Measurements from ENCODE around the gene TTLL10.
"Not testable (repeated sequence)": the region's sequence is repeated elsewhere in the genome, so short reads cannot be mapped to it uniquely, and the experiment has no call there.

TTLL10 gene

DNA sequence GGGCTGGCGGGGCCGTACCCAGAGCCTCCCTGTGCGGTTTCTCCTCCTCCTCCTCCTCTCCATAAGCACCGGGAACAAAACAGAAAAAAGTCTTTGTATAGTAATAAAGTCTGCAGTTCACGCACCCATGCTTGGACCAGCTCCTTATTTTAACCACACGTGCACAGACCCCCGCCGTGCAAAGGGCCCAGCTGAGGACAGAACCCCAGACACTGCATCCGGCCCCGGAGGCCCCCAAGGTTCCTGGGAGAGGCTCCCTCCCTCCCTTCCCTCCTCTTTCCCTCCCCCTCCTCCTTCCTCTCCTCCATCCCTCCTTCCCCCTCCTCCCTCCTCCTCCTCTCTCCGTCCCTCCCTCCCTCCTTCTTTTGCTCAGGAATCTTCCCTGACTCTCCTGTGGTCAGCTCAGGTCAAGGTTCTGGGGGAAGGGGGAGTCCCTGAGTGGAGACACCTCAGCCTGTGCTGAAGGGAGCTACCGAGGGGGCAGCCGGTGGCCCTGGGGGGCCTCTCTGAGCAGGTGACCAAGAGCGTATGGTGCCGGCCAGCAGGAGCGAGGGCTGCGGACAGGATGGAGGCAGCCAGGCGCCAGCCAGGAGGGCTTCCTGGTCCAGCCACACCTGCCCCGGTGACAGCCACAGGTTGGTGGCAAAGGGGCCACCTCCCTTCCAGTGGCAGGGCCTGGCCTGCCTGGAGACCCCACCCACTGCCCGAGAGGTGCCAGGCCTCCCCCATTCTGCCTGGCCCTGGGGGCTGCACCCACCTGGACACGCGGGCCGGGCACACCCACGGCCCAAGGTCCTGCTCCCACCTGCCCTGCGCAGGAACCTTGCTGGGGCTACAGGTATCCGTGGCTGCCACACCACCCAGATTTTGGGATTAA is 3.2 kb upstream of the TTLL10 start:
- DNase-seq (ENCODE audit: low read depth, low spot score) = no peak

DNA sequence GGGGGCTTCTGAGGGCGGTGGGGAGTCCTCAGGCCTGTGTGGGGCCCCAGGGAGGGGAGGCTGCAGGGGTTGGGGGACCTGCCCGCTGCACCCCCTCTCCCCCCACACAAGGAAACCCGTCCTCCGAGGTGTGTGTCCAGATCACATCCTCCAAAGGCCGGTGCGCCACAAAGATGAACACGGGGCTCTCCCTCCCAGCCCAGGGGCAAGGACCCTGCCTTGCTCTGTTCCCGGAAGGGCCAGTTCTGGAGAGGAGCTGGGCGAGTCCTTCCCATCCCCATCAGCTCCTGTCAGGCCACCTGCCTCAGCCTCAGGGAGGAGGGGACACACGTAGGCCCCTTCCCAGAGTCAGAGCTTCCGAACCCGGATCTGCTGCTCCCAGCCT is 2.5 kb upstream of the TTLL10 start:
- DNase-seq (ENCODE audit: low read depth, low spot score) = no peak

DNA sequence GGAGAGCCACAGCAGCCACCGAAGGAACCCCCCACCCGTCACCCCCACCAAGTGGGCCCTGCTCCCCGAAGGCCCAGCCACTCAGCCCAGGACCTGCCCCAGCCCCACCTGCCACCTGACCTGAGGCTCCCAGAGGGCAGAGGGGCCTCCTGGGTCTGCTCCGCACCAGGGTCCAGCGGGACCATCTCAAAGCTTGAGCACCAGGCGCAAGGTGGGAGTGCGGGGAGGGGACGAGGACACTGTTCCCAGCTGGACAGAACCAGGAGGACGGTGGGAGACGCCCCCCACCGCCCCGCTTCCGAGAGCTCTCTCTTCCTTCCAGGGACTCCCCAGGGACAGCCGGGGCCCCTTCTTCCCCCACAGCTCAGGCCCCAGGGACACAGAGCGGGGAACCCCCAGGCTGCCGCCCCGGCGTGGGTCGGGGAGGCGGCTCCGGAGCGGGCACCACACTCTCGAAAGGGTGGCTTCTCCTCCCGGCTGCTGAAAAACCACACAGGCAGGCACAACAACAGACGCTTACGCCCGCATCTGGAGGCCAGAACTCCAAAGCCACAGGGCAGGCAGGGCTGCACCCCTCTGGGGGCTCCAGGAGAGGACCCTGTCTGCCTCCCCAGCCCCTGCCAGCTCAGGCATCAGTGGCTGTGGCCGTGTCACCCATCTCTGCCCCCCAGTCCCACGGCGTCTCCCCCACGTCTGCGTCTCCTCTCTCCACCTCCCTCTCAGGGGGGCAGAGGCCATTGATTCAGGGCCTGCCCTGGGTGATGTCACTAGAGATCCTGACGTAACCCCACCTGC is 1.9 kb upstream of the TTLL10 start:
- DNase-seq (ENCODE audit: low read depth, low spot score) = no peak

DNA sequence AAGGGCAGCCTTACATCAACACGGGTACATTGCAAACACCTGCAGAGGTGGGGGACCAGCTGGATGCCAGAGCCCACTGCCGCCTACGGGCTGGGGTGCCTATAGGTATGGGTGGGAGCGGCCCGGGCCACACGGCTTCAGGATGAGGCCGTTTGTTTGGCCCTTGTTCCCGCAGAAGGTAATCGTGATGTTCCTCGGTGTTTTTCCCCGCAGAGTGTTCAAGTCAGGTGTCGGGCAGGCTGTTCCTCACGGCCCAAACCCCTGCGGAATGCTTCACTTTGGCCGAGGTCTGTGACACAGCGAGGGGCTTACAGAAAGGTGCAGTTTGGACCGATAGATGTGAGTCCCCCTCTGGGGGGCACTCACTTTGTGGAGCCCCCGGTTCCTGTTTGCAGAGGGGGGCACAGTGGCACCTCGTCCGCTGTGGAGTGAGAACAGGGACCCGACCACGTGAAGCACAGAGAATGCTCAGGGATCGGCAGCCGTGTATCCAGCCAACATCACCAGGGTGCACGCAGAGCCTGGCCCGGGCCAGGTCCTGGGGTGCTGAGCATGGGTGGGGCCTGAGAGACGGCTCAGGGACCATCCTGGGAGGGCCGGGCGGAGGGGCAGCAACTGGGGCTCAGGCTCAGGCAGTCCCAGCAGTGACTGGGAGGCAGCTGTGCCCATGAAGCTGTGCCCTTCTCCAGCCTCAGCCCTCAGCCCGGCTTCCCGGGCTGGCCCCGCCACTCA is 453 bp upstream of the TTLL10 start:
- no peak for DNase-seq (ENCODE audit: low read depth, low spot score)

DNA sequence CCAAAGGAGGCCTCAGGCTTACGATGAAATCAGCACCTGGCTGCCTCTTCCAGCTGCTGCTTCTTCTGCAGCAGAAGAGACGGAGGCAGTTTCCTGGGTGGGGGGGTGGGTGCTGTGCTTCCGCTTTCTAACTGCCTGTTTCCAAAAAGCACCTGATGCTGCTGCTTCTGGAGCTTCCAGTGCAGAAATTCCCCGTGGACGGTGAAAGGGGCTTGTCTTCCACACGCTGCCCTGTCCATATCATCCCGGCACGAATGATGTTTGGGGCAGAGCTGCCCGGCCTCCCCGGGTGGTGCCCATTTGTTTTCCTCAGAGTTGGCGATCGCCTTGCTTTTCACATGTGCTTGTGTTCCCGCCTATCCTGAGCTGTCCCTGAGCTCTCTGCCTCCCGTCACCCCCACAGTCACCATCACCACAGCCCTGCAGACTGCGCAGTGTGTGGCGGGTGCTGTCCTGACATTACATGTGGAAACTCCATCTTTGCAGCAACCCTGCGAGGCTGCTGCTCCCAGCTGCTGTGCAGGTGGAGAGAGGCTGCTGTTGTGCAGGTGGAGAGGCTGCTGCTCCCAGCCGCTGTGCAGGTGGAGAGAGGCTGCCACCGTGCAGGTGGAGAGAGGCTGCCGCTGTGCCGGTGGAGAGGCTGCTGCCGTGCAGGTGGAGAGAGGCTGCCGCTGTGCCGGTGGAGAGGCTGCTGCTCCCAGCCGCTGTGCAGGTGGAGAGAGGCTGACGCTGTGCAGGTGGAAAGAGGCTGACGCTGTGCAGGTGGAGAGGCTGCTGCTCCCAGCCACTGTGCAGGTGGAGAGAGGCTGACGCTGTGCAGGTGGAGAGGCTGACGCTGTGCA is 1.8 kb downstream of the TTLL10 start:
- DNase-seq (ENCODE audit: low read depth, low spot score) = no peak

DNA sequence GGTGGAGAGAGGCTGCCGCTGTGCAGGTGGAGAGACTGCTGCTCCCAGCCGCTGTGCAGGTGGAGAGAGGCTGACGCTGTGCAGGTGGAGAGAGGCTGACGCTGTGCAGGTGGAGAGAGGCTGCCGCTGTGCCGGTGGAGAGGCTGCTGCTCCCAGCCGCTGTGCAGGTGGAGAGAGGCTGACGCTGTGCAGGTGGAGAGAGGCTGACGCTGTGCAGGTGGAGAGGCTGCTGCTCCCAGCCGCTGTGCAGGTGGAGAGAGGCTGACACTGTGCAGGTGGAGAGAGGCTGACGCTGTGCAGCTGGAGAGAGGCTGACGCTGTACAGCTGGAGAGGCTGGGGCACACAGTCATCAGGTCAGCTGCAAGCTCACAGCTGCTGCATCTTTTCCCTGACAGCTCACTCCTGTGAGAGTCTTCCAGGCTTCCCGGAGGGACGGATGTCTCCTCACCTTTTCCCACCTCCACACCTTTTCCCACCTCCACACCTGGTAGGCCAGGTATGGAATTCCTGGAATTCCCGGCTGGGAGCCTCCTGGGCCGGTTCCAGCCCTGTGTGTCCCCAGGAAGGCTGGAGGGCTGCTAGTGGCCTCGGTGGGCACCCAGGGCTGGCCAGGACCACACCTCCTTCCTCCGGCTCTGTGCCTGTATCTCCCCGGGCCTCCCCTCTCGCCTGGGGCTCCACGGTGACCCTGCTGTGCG is 2.5 kb downstream of the TTLL10 start:
- not testable (repeated sequence) for DNase-seq (ENCODE audit: low read depth, low spot score)

DNA sequence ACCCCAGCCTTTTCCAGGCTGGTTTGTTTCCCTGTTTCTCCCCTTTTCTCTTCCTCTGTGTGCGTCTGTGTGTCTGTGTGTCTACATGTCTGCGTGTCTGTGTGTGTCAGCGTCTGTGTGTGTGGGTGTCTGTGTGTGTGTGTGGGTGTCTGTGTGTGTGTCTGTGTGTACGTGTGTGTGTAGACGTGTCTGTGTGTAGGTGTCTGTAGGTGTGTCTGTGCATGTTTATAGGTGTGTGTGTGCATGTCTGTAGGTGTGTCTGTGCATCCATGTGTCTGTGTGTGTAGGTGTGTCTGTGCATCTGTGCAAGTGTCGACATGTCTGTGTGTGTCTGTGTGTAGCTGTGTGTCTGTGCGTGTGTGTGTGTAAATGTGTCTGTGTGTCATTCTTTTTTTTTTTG is 3.3 kb downstream of the TTLL10 start:
- no peak for DNase-seq (ENCODE audit: low read depth, low spot score)

DNA sequence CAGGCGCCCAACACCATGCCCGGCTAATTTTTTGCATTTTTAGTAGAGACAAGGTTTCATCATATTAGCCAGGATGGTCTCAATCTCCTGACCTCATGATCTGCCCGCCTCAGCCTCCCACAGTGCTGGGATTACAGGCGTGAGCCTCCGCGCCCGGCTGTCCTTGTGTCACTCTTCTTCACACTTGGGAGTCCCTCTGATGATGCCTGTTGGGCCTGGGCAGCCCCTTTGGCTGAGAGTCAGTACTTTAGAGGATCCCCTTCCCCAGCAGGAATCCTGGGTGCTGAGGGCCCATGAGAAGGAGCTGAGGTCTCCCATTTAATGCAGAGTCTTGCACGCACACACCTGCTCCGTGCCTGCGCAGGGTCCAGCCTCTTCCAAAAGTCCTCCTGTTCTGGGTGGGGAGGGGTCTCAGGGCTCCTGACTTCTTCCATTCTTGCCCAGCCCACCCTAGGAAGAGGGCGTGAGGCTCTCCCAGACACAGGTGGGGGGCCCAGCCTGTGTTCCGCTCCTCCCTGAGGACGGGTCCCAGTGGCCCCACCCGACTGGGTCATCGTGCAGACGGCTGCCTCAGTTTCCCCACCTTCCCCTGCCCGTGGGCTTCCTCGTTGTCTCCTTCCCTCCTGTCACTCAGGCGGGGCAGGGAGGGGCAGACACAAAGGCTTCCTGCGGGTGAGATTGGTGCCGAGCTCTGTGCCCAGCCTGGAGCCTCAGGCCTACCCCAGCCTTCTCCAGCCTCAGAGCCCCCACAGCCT is 3.9 kb downstream of the TTLL10 start:
- no peak for DNase-seq (ENCODE audit: low read depth, low spot score)

DNA sequence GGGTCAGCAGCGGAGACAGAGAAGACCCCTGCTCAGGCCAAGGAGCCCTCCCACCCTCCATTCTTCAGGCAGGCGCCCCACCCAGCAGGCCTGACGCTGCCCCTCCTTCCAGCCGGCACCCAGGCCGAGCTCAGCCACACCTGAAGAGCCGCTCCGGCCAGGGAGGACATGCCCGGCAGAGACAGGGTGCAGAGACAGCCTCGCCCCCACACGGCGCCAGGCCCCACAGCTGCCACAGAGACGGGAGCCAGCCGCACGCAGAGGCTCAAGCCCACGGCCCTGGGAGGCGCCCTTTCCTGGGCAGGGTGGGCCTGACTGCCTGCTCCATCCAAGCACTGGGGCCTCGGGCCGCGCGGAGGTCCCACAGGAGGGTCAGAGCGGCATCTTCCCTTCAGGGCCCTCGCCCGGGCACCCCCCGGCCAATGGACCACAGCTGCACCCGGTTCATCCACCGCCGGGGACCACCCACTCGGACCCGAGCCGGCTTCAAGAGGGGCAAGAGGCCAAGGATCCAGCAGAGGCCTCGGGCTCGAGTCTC is 5.2 kb downstream of the TTLL10 start:
- DNase-seq (ENCODE audit: low read depth, low spot score) = no peak

DNA sequence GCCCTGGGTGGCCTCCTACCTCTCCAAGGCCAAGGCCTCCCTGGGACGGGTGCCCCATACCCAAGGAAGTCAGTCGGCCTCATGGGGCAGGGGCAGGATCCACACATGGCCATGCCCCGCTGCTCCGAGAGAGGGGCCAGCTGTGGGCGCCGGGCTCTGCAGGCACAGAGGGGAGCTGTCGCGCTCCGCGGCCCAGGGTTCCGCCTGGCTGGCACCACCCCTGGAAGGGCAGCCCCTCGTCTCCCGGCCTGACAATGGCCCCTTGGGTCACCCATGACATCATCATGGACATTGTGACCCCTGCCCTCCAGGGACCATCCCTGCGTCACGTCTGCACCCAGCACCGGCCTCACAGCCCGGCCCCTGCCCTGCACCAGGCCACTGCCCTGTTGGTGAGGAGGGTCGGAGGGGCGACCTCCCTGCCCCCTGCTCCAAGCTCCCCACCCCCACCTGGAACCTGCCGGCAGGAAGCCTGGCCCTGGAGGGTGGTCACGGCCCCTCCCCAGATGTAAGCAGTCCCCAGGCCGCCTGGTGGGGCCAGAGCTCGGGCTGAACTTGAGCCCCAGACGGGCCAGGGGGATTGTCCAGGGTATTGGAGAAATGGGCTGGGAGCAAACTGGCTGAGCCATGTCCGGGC is 5.8 kb downstream of the TTLL10 start:
- no peak for DNase-seq (ENCODE audit: low read depth, low spot score)

DNA sequence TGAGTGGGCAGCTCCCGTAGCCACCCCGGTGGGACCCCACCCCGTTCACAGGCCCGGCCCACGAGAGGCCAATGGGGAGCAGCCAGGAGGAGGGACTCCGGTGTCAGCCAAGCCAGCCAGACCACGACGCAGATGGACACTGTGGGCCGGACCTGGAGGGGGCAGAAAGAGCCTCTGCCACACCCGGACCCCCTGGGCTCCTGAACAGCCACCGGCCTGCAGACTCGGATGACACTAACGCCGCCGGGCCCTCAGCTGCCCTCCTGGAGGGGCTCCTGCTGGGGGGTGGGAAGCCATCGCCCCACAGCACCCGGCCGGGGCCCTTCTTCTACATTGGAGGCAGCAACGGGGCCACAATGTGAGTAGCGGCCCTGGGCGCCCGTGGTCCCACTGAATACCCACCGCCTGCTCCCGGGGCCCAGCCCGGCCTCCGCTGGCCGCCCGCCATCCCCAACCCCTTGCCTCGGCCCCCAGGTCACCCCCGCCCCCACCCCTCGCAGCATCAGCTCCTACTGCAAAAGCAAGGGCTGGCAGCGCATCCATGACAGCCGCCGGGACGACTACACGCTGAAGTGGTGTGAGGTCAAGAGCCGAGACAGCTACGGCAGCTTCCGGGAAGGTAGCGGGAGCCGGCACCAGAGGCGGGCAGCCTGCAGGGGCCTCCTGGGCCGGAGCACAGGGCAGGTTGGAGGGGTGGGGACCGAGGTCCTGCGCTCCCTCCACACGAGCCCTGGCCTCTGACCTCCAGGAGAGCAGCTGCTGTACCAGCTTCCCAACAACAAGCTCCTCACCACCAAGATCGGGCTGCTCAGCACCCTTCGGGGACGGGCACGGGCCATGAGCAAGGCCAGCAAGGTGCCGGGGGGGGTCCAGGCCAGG is 6.5 kb downstream of the TTLL10 start:
- no peak for DNase-seq (ENCODE audit: low read depth, low spot score)

DNA sequence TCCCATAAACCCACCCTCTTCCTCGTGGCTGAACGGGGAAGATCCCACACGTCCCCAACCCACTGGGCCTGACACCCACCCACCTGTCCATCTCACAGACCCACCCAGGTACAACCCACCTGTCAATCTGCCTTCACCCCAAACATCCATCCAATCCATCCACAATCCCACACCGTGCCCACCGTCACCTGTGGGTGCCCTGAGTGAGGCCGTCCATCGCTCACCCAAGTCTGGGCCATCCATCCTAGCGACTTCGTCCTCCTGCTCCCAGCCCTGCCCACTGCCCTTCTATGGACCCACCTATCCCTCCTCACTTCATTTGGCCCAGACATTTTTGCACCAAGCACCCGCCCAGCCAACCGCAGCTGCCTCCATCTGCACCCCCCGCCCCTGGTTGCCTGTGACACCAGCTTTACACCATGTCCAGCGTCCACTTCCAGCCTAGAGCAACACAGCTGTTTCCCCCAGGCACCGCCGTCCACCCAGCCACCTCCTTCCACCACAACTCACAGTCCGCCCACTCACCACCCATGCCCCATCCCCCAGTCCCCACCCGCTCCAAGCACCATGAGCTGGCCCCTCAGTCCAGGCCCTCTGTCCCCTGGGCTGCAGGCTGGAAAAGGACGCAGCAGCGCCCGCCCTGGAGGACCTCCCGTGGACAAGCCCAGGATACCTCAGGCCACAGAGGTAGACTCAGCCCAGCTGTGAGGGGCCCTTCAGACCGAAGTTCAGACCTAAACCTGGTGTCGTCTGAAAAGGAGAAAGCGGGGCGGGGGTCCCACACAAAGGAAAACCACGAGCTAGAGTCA is 7.7 kb downstream of the TTLL10 start:
- DNase-seq (ENCODE audit: low read depth, low spot score) = no peak

DNA sequence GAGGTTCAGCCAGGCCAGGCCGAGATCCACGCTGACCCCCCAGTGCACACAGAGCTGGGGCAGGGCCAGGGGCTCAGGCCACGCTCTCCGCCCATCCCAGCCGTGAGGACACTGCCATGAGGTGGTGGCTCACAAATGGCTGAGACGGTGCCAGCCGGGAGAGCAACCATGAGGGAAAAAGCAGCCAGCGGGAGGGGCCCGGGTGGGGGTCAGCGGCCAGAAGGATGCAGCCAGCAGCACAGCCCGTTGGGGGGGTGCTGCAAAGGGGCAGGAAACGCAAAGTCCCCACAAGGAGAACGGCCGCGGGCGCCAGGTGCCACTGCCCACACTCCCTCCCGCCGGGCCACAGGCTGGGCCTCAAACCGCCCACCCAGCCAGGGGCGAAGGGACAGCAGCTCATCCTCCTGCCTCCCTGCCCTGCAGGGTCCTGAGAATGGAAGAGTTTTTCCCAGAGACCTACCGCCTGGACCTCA is 8.3 kb downstream of the TTLL10 start:
- DNase-seq (ENCODE audit: low read depth, low spot score) = no peak

DNA sequence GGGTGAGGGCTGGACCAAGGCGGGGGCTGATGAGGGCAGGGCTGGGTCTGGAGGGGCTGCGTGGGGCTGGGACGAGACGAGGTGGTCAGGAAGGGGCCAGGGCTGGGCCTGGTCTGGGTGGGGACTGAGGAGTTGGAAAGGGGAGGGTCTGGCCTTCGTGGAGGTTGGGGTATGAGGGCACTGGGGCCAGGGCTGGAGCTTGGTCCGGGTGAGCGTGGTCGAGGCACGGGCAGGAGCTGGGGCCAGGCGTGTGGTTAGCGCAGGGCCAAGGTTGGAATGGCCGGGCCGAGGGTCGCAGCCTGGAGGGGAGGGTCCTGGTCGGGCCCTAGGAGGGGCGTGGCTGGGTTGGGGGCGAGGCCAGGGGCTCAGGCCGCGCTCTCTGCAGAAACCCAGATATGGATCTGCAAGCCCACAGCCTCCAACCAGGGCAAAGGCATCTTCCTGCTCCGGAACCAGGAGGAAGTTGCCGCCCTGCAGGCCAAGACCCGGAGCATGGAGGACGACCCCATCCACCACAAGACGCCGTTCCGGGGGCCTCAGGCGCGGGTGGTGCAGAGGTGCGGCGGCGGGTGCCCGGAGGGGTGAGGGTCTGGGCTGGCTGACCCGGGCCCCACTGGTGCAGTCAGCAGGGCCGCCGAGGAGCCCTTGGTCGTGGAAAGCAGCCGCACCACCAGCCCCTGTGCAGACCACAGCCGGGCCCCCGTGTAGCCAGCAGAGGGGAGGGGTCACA is 9.0 kb downstream of the TTLL10 start:
- no peak for DNase-seq (ENCODE audit: low read depth, low spot score)

DNA sequence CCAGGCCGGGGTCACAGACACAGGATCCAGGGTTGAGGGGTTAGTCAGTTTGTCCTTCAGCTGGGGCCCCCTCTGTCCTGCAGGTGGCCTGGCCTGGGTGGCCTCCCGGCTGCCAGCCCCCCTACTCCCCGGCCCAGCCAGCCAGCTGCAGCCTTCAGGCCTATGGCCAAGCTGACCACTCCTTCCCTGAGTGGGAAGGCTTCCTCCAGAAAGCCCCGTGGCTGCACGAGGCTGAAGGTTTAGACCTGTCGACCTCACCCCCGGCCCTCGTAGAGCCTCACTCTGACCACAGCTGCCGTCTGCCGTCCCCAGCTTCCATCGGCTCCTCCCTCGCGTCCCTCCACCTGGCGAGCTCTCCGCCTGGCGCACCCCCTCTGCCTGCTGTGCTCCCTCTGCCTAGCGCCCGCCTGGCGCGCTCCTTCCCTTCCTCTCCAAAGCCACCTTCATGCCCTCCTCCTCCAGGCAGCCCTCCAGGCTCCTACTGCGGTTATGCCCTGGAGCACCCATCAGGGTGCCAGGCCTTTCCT is 9.6 kb downstream of the TTLL10 start:
- no peak for DNase-seq (ENCODE audit: low read depth, low spot score)

Measured in activated naive CD8-positive, alpha-beta T cell treated with anti-CD3 and anti-CD28 coated beads, Interleukin-2, amount 50 U/mL, for 16 hours (primary cell).